Right renal cortex interstitium (tissue), 3 donors: ENCODE data around the gene BOLA2B. TPM values are rescaled to one million over a fixed set of nuclear protein-coding genes. Genes with fewer than 3 reads are reported as not detected.

Experiments
- DNase-seq, 3 donors: peaks; one replicate each; pipeline ENCODE4 v3.0.0-alpha.2; 2013; ENCODE audit warnings: low read depth in 3 of 3, low spot score in 2 of 3
- polyA plus RNA-seq, 3 donors: library from polyadenylated mRNA; unstranded; fragments of 120-200 nt; gene quantifications; one replicate each; pipeline ENCODE4 v1.2.1, GENCODE V29; 2013; ENCODE audit not compliant: insufficient read length in 3 of 3

BOLA2B gene
- polyA plus RNA-seq, 3 donors: 24.1 to 27.7 (median 26.4) TPM

- no peak for DNase-seq
Observed at GRCh38 chr16:30145657-30146056, 47.8 kb downstream of the BOLA2B start.

- DNase-seq: no peak
Observed at GRCh38 chr16:30144917-30145316, 48.5 kb downstream of the BOLA2B start.

GRCh38 chr16:30144017-30144416, 49.4 kb downstream of the BOLA2B start:
- no peak for DNase-seq

- no peak for DNase-seq
Observed at GRCh38 chr16:30143347-30143702, 50.1 kb downstream of the BOLA2B start.

Other genes starting within 250 kb of the BOLA2B start
- 100 to 1,000 TPM in 1 of 3 donors, 10 to 100 TPM in 2; 93.1 to 107 (median 96.3) TPM for gene TMEM219, start 231.6 kb downstream of the BOLA2B start, polyA plus RNA-seq
- gene TAOK2, start 219.8 kb downstream of the BOLA2B start, polyA plus RNA-seq: 10 to 100 TPM; 33.6 to 36.9 (median 36.4) TPM
- gene HIRIP3, start 198.0 kb downstream of the BOLA2B start, polyA plus RNA-seq: 10 to 100 TPM; 16.2 to 18.8 (median 18.0) TPM
- gene INO80E, start 197.4 kb downstream of the BOLA2B start, polyA plus RNA-seq: 10 to 100 TPM; 34.5 to 37.9 (median 36.7) TPM
- 1 to 10 TPM; 1.6 to 2.3 (median 1.7) TPM for gene DOC2A, start 182.6 kb downstream of the BOLA2B start, polyA plus RNA-seq
- gene C16orf92, start 170.5 kb downstream of the BOLA2B start, polyA plus RNA-seq: not detected
- under 1 TPM; 0.60 to 0.93 (median 0.90) TPM for gene TLCD3B, start 162.4 kb downstream of the BOLA2B start, polyA plus RNA-seq
- gene ALDOA, start 127.9 kb downstream of the BOLA2B start, polyA plus RNA-seq: 100 to 1,000 TPM; 451 to 496 (median 456) TPM
- gene PPP4C, start 117.7 kb downstream of the BOLA2B start, polyA plus RNA-seq: 10 to 100 TPM; 80.0 to 95.1 (median 92.9) TPM
- under 1 TPM; 0.65 to 0.88 (median 0.79) TPM for gene TBX6, start 101.7 kb downstream of the BOLA2B start, polyA plus RNA-seq
- gene YPEL3, start 97.5 kb downstream of the BOLA2B start, polyA plus RNA-seq: 10 to 100 TPM; 41.4 to 49.2 (median 42.2) TPM
- 1 to 10 TPM; 8.5 to 9.9 (median 9.8) TPM for gene GDPD3, start 80.1 kb downstream of the BOLA2B start, polyA plus RNA-seq
- gene MAPK3, start 70.4 kb downstream of the BOLA2B start, polyA plus RNA-seq: 10 to 100 TPM; 71.4 to 92.7 (median 84.1) TPM
- gene CORO1A, start 10.1 kb downstream of the BOLA2B start, polyA plus RNA-seq: 1 to 10 TPM; 7.2 to 9.9 (median 9.3) TPM
- 10 to 100 TPM; 14.8 to 17.2 (median 16.3) TPM for gene SLX1A, start 209 bp upstream of the BOLA2B start, polyA plus RNA-seq
- gene SULT1A3, start 5.6 kb upstream of the BOLA2B start, polyA plus RNA-seq: 10 to 100 TPM in 2 of 3 donors, 1 to 10 TPM in 1; 2.2 to 13.9 (median 11.9) TPM
- gene NPIPB13, start 54.8 kb upstream of the BOLA2B start, polyA plus RNA-seq: 1 to 10 TPM; 3.8 to 5.6 (median 5.3) TPM
- 10 to 100 TPM; 58.4 to 62.9 (median 61.3) TPM for gene CD2BP2, start 161.6 kb upstream of the BOLA2B start, polyA plus RNA-seq
- 10 to 100 TPM; 26.5 to 30.3 (median 28.4) TPM for gene TBC1D10B, start 176.8 kb upstream of the BOLA2B start, polyA plus RNA-seq
- gene MYL11, start 181.1 kb upstream of the BOLA2B start, polyA plus RNA-seq: 1 to 10 TPM in 1 of 3 donors, under 1 TPM in 2; 0.72 to 1.0 (median 0.83) TPM
- gene SEPTIN1, start 188.9 kb upstream of the BOLA2B start, polyA plus RNA-seq: 1 to 10 TPM; 1.7 to 2.2 (median 2.1) TPM
- 10 to 100 TPM; 11.7 to 14.1 (median 13.0) TPM for gene ZNF48, start 201.8 kb upstream of the BOLA2B start, polyA plus RNA-seq
- gene ZNF771, start 213.9 kb upstream of the BOLA2B start, polyA plus RNA-seq: 1 to 10 TPM; 4.6 to 6.9 (median 5.7) TPM
- gene DCTPP1, start 236.4 kb upstream of the BOLA2B start, polyA plus RNA-seq: 10 to 100 TPM; 35.6 to 46.6 (median 42.5) TPM